ENCODE results near the gene CSRNP2. TPM values are rescaled to one million over a fixed set of nuclear protein-coding genes. Genes with fewer than 3 reads are reported as not detected.

Gene CSRNP2
- total and polyA plus RNA-seq, 2 of the 13 experiments (the other 11 are each of a cell fraction or from before 2014, with no cell fraction given) = 4.8 to 7.3 TPM

- TF ChIP-seq RNF219 (CRISPR knock-in tag; IDR thresholded peaks at IDR 0.05) (no peak), SOX6 (IDR thresholded peaks at IDR 0.05) (no peak), SOX6 (CRISPR knock-in tag; IDR thresholded peaks at IDR 0.05) (0 out of 2 replicates have a peak, but pooled peaks have one; percentile 14), CBX5 (CRISPR knock-in tag; IDR thresholded peaks at IDR 0.05; ENCODE audit: borderline replicate concordance) (0 out of 2 replicates have a peak, but pooled peaks have one; percentile 33), ZBTB38 (CRISPR knock-in tag; IDR thresholded peaks at IDR 0.05) (no peak), ZNF335 (CRISPR knock-in tag; IDR thresholded peaks at IDR 0.05) (no peak), THAP11 (CRISPR knock-in tag; IDR thresholded peaks at IDR 0.05) (peak; percentile 53; the same call in 1 of the 2 replicates), ZBTB44 (CRISPR knock-in tag; IDR thresholded peaks at IDR 0.05) (no peak)
These were observed 13.4 kb downstream of the CSRNP2 start (continued) for GRCh38 chr12:51070004-51070403.

- no peak overlapping the region for H3K9ac ChIP-seq (ENCODE audit: insufficient read depth, low read depth, low read length)
- WGBS (ENCODE audit: low lambda C conversion rate) = 78% methylated on average over 7 of the region's 7 CpGs
- POLR2A ChIA-PET = interaction anchor here (1.2 to 2.6 kb wide), 2 partner anchors 15 to 19 kb away, joined by 7 to 18 read pairs; partner anchors contain the start of gene CSRNP2
- TF ChIP-seq JUND (CRISPR knock-in tag; IDR thresholded peaks at IDR 0.05) (no peak), REST (IDR thresholded peaks at IDR 0.05; ENCODE audit: borderline replicate concordance in 1 of 2, low read depth in 1 of 2, low read length in 2 of 2) (no peak), MYNN (CRISPR knock-in tag; IDR thresholded peaks at IDR 0.05; ENCODE audit: low read depth) (no peak), MTERF4 (CRISPR knock-in tag; IDR thresholded peaks at IDR 0.05) (no peak), ATF6 (CRISPR knock-in tag; conservative IDR thresholded peaks at IDR 0.05) (no peak)
These were observed 15.6 kb downstream of the CSRNP2 start for GRCh38 chr12:51067771-51068170.

More at GRCh38 chr12:51067771-51068170, 15.6 kb downstream of the CSRNP2 start:
- Histone ChIP-seq H3K27ac (ENCODE audit: extremely low read length, insufficient read depth, low read length) (no peak overlapping the region), H3K4me1 (ENCODE audit: insufficient read depth, low read length) (peaks cover 38% of the 10 kb centered on the region), H4K20me1 (ENCODE audit: insufficient read depth, low read length) (no peaks in the 10 kb centered on the region), H3K79me2 (ENCODE audit: insufficient read depth, low read length) (no peaks in the 10 kb centered on the region), H3K27me3 (ENCODE audit: control insufficient read depth in 1 of 2, insufficient read depth in 2 of 2, low read length in 2 of 2) (no peaks in the 10 kb centered on the region), H3K4me3 (replicated peaks in 1 of 3; ENCODE audit: insufficient read depth in 1 of 3, low read depth in 2 of 3, low read length in 3 of 3) (no peak overlapping the region), H2AFZ (ENCODE audit: low read length) (no peak overlapping the region), H3K9me3 (ENCODE audit: low read length) (no peaks in the 10 kb centered on the region), H3K36me3 (replicated peaks in 1 of 2; ENCODE audit: control insufficient read depth in 1 of 2, insufficient read depth in 2 of 2, low read length in 2 of 2) (peaks cover 7 to 42% of the 10 kb centered on the region in 2 experiments), H3K4me2 (ENCODE audit: low read depth, low read length) (no peak overlapping the region)
- CTCF ChIA-PET (ENCODE audit: low intra/inter-chr PET ratio, low total read pairs) = no interaction called here
- in situ Hi-C loops (cut with HindIII; ENCODE audit: extremely low pct_ligation_motif_present, low pct_unique_long_range_greater_than_20kb) = no loop called here
- FAIRE-seq = no peak
- ATAC-seq = no peak
- BruUV-seq (replicated peaks) = no TSS peak
- intact Hi-C loops (cut with micrococcal nuclease; ENCODE audit: unreplicated experiment) = no loop called here
- no peak for DNase-seq (ENCODE audit: low spot score)

Measured in HepG2 (cell line).